GM23338 (cell line): ENCODE measurements around the gene SMIM22. TPM values are rescaled to one million over a fixed set of nuclear protein-coding genes. Genes with fewer than 3 reads are reported as not detected.

Experiments
- ATAC-seq: fragments of 200-7000 bp; cut with Tn5 transposase; 3 replicates; pipeline ENCODE4 v1.9.1; 2020
- DNase-seq: peaks from one replicate; pipeline ENCODE4 v3.0.0-alpha.2; 2015; ENCODE audit warnings: low spot score
- H2AFZ ChIP-seq: fragments of 200-600 bp; sonication (generic); 2 replicates; pipeline ENCODE4 v1.8.0; 2016; ENCODE audit warnings: antibody characterized with exemption, mild to moderate bottlenecking, moderate library complexity
- H3F3A ChIP-seq: fragments of 200-600 bp; sonication (generic); replicated peaks from 2 replicates; pipeline ENCODE4 v1.8.0; 2017; ENCODE audit warnings: antibody characterized with exemption, mixed run types, low read depth
- H3K27ac ChIP-seq: fragments of 200-600 bp; sonication (generic); 2 replicates; pipeline ENCODE4 v1.6.1; 2016; ENCODE audit warnings: low read depth
- H3K27me3 ChIP-seq: fragments of 200-600 bp; sonication (generic); 2 replicates; pipeline ENCODE4 v1.8.0; 2016; ENCODE audit warnings: mild to moderate bottlenecking, mixed run types, moderate library complexity; ENCODE audit not compliant: insufficient read depth
- H3K36me3 ChIP-seq: fragments of 200-600 bp; sonication (generic); 2 replicates; pipeline ENCODE4 v1.8.0; 2016; ENCODE audit warnings: mild to moderate bottlenecking; ENCODE audit not compliant: insufficient read depth
- H3K4me1 ChIP-seq: fragments of 200-600 bp; sonication (generic); 2 replicates; pipeline ENCODE4 v1.8.0; 2016; ENCODE audit warnings: mild to moderate bottlenecking, moderate library complexity; ENCODE audit not compliant: insufficient read depth
- H3K4me2 ChIP-seq: fragments of 200-600 bp; sonication (generic); 2 replicates; pipeline ENCODE4 v1.7.1; 2017; ENCODE audit warnings: mixed run types
- H3K4me3 ChIP-seq: fragments of 200-600 bp; sonication (generic); 2 replicates; pipeline ENCODE4 v1.6.1; 2016; ENCODE audit warnings: mixed run types
- H3K79me2 ChIP-seq: fragments of 200-600 bp; sonication (generic); replicated peaks from 2 replicates; pipeline ENCODE4 v1.8.0; 2017; ENCODE audit warnings: mild to moderate bottlenecking; ENCODE audit not compliant: insufficient read depth
- H3K9me2 ChIP-seq: fragments of 200-600 bp; sonication (generic); 2 replicates; pipeline ENCODE4 v1.8.0; 2017; ENCODE audit not compliant: insufficient read depth
- H4K20me1 ChIP-seq: fragments of 200-600 bp; sonication (generic); replicated peaks from 2 replicates; pipeline ENCODE4 v1.8.0; 2017; ENCODE audit warnings: mild to moderate bottlenecking; ENCODE audit not compliant: insufficient read depth
- H3K27ac Mint-ChIP-seq: 2 replicates; pipeline ENCODE4 v1.8.0; 2020; ENCODE audit warnings: inconsistent platforms, mild to moderate bottlenecking, moderate library complexity, mixed read lengths
- H3K27me3 Mint-ChIP-seq: 3 replicates; pipeline ENCODE4 v1.8.0; 2022; ENCODE audit warnings: low read depth, mild to moderate bottlenecking, moderate library complexity, mixed read lengths, inconsistent platforms; ENCODE audit not compliant: insufficient read depth, poor library complexity
- H3K36me3 Mint-ChIP-seq: 3 replicates; pipeline ENCODE4 v1.8.0; 2021; ENCODE audit warnings: low read depth, mild to moderate bottlenecking, inconsistent platforms, moderate library complexity, mixed read lengths
- H3K4me1 Mint-ChIP-seq: 3 replicates; pipeline ENCODE4 v1.8.0; 2020; ENCODE audit warnings: mild to moderate bottlenecking, inconsistent platforms, mixed read lengths
- H3K4me3 Mint-ChIP-seq: 3 replicates; pipeline ENCODE4 v1.8.0; 2021; ENCODE audit warnings: moderate library complexity, mild to moderate bottlenecking, inconsistent platforms, mixed read lengths
- H3K9me3 Mint-ChIP-seq: 3 replicates; pipeline ENCODE4 v1.8.0; 2020; ENCODE audit warnings: moderate library complexity, mild to moderate bottlenecking, inconsistent platforms, mixed read lengths
- CREB1 ChIP-seq: fragments of 250-450 bp; sonication (Bioruptor Pico); IDR thresholded peaks from 2 replicates; pipeline ENCODE4 v1.5.0; 2020; ENCODE audit warnings: low read depth, mild to moderate bottlenecking, moderate library complexity
- ETS1 ChIP-seq: IDR thresholded peaks from 2 replicates; pipeline ENCODE4 v1.6.1; 2016; ENCODE audit warnings: antibody characterized with exemption
- EZH2 ChIP-seq: fragments of 200-600 bp; sonication (generic); IDR thresholded peaks from one replicate; pipeline ENCODE4 v1.8.0; 2017; ENCODE audit warnings: antibody characterized with exemption, mild to moderate bottlenecking, low read depth; ENCODE audit not compliant: unreplicated experiment
- EZH2phosphoT487 ChIP-seq: fragments of 200-600 bp; sonication (generic); IDR thresholded peaks from one replicate; pipeline ENCODE4 v1.8.1; 2018; ENCODE audit warnings: antibody characterized with exemption; ENCODE audit not compliant: unreplicated experiment
- JUNB ChIP-seq: IDR thresholded peaks from one replicate; pipeline ENCODE4 v1.6.1; 2016; ENCODE audit warnings: antibody characterized with exemption; ENCODE audit not compliant: unreplicated experiment
- NANOG ChIP-seq: IDR thresholded peaks from 2 replicates; pipeline ENCODE4 v1.6.1; 2016; ENCODE audit warnings: antibody characterized with exemption, borderline replicate concordance
- POLR2AphosphoS5 ChIP-seq: IDR thresholded peaks from 2 replicates; pipeline ENCODE4 v1.6.1; 2016; ENCODE audit warnings: antibody characterized with exemption, low read depth
- REST ChIP-seq: IDR thresholded peaks from one replicate; pipeline ENCODE4 v1.6.1; 2018; ENCODE audit warnings: antibody characterized with exemption; ENCODE audit not compliant: unreplicated experiment
- STAT1 ChIP-seq: IDR thresholded peaks from one replicate; pipeline ENCODE4 v1.6.1; 2016; ENCODE audit warnings: antibody characterized with exemption; ENCODE audit not compliant: unreplicated experiment
- ZNF114 ChIP-seq: fragments of 250-450 bp; sonication (Bioruptor Pico); IDR thresholded peaks from 2 replicates; pipeline ENCODE4 v1.5.0; 2020; ENCODE audit warnings: mild to moderate bottlenecking, moderate library complexity
- ZNF331 ChIP-seq: fragments of 250-450 bp; sonication (Bioruptor Pico); IDR thresholded peaks from 2 replicates; pipeline ENCODE4 v1.5.0; 2020; ENCODE audit warnings: low read depth, mild to moderate bottlenecking, moderate library complexity
- polyA plus RNA-seq: library from polyadenylated mRNA; unstranded; fragments of >200 nt; fragmentation: Nextera tagmentation; extraction: Ambion mirVana; gene quantifications from 2 replicates; pipeline ENCODE4 v1.2.1, GENCODE V29; 2016
- total RNA-seq: library from RNA; depleted of rRNA; stranded (reverse); fragments of >200 nt; shearing (Covaris generic); gene quantifications from 2 replicates; pipeline ENCODE4 v1.2.3, GENCODE V29; 2014

SMIM22 gene
- total and polyA plus RNA-seq, 2 experiments from 2014 or later, result 1.4 TPM; not detected in 1

- Mint-ChIP-seq H3K27ac (peak overlapping the region; percentile 86), H3K27me3 (peaks cover 17% of the 10 kb centered on the region), H3K4me1 (peaks cover 21% of the 10 kb centered on the region), H3K4me3 (peak overlapping the region; percentile 88), H3K36me3 (peaks cover 38% of the 10 kb centered on the region), H3K9me3 (no peaks in the 10 kb centered on the region)
- peak overlapping the region; percentile 91 for H3K4me2 ChIP-seq
- no peaks in the 10 kb centered on the region for H3K9me2 ChIP-seq
- TF ChIP-seq JUNB, result no peak
- TF ChIP-seq STAT1, result no peak
- no peaks in the 10 kb centered on the region for H3K36me3 ChIP-seq
- peaks cover 17% of the 10 kb centered on the region; the same call in 1 of the 2 replicates for H3F3A ChIP-seq
- peaks cover 19% of the 10 kb centered on the region for H3K4me1 ChIP-seq
- H2AFZ ChIP-seq, result no peak overlapping the region
- H3K27me3 ChIP-seq, result no peaks in the 10 kb centered on the region
- ATAC-seq (no peak), DNase-seq (no peak)
- H3K4me3 ChIP-seq, result peak overlapping the region; percentile 94
- no peaks in the 10 kb centered on the region for H4K20me1 ChIP-seq
- peaks cover 17% of the 10 kb centered on the region for H3K79me2 ChIP-seq
- H3K27ac ChIP-seq, result no peak overlapping the region
These were observed 29.4 kb upstream of the SMIM22 start for GRCh38 chr16:4765511-4766474.

GRCh38 chr16:4766875-4767628, 28.1 kb upstream of the SMIM22 start, which contains the start of gene ZNF500:
TSS of gene ZNF500 (minus strand) at chr16:4767162. CDS start at chr16:4765978, 1,184 bp downstream.
- Histone ChIP-seq H3K9me2 (no peaks in the 10 kb centered on the region), H4K20me1 (no peaks in the 10 kb centered on the region), H3K79me2 (peaks cover 17% of the 10 kb centered on the region), H3K4me1 (peaks cover 19% of the 10 kb centered on the region), H3K4me3 (peak within 1 kb of the TSS; percentile 94), H2AFZ (peak within 1 kb of the TSS; percentile 86), H3F3A (peaks cover 17% of the 10 kb centered on the region; the same call in 1 of the 2 replicates), H3K27ac (peak within 1 kb of the TSS; percentile 98), H3K36me3 (no peaks in the 10 kb centered on the region), H3K4me2 (peak within 1 kb of the TSS; percentile 91), H3K27me3 (no peaks in the 10 kb centered on the region)
- Mint-ChIP-seq H3K27ac (peak within 1 kb of the TSS; percentile 98), H3K36me3 (peaks cover 29% of the 10 kb centered on the region), H3K27me3 (peaks cover 14% of the 10 kb centered on the region), H3K9me3 (no peaks in the 10 kb centered on the region), H3K4me3 (peak within 1 kb of the TSS; percentile 88), H3K4me1 (peaks cover 23% of the 10 kb centered on the region)
- ATAC-seq (peak; percentile 89), DNase-seq (peak; percentile 99)
- TF ChIP-seq NANOG, result no peak
- TF ChIP-seq ETS1, result peak; percentile 99
- no peak for TF ChIP-seq EZH2
- TF ChIP-seq CREB1 (CRISPR knock-in tag), result peak; percentile 74
- no peak for TF ChIP-seq REST
- TF ChIP-seq POLR2AphosphoS5, result peak; percentile 81
- no peak for TF ChIP-seq JUNB
- 0 out of 2 replicates have a peak, but pooled peaks have one; percentile 56 for TF ChIP-seq ZNF114 (CRISPR knock-in tag)
- TF ChIP-seq EZH2phosphoT487, result no peak
- TF ChIP-seq STAT1, result no peak
- no peak for TF ChIP-seq ZNF331 (CRISPR knock-in tag)
